Loucy (cell line): Measurements from ENCODE around the gene RHD.

ENCODE experiments used
- H2AFZ ChIP-seq: fragments of 200-600 bp; sonication (generic); 2 replicates; pipeline ENCODE4 v1.6.0; 2016; ENCODE audit warnings: antibody characterized with exemption, mild to moderate bottlenecking, low read length, moderate library complexity
- H3F3A ChIP-seq: fragments of 200-600 bp; 2 replicates; pipeline ENCODE4 v1.6.0; 2016; ENCODE audit warnings: antibody characterized with exemption, low read depth, mild to moderate bottlenecking
- H3K27me3 ChIP-seq: fragments of 200-600 bp; sonication (generic); 2 replicates; pipeline ENCODE4 v1.6.1; 2014; ENCODE audit warnings: low read length, mild to moderate bottlenecking; ENCODE audit not compliant: insufficient read depth, poor library complexity, severe bottlenecking
- H3K36me3 ChIP-seq: fragments of 200-600 bp; sonication (generic); 2 replicates; pipeline ENCODE4 v1.6.1; 2016; ENCODE audit warnings: low read length; ENCODE audit not compliant: insufficient read depth
- H3K4me1 ChIP-seq: fragments of 200-600 bp; sonication (generic); 2 replicates; pipeline ENCODE4 v1.5.1; 2014; ENCODE audit warnings: low read length, mild to moderate bottlenecking; ENCODE audit not compliant: insufficient read depth, poor library complexity, severe bottlenecking
- H3K4me2 ChIP-seq: fragments of 200-600 bp; sonication (generic); 2 replicates; pipeline ENCODE4 v1.6.0; 2014; ENCODE audit warnings: antibody characterized with exemption, low read length, low read depth, mild to moderate bottlenecking; ENCODE audit not compliant: poor library complexity, severe bottlenecking
- H3K4me3 ChIP-seq: fragments of 200-600 bp; sonication (generic); 2 replicates; pipeline ENCODE4 v1.5.1; 2014; ENCODE audit warnings: low read length, mild to moderate bottlenecking, mixed read lengths; ENCODE audit not compliant: poor library complexity, severe bottlenecking
- H3K79me2 ChIP-seq: fragments of 200-600 bp; sonication (generic); 2 replicates; pipeline ENCODE4 v1.6.1; 2014; ENCODE audit warnings: low read length; ENCODE audit not compliant: insufficient read depth
- H3K9ac ChIP-seq: fragments of 200-600 bp; sonication (generic); 2 replicates; pipeline ENCODE4 v1.6.0; 2014; ENCODE audit warnings: mild to moderate bottlenecking, low read depth, low read length, moderate library complexity; ENCODE audit not compliant: poor library complexity, severe bottlenecking
- H3K9me2 ChIP-seq: fragments of 200-600 bp; sonication (generic); replicated peaks from 2 replicates; pipeline ENCODE4 v1.6.1; 2016; ENCODE audit warnings: low read depth, low read length, mixed read lengths
- H3K9me3 ChIP-seq: fragments of 200-600 bp; sonication (generic); 2 replicates; pipeline ENCODE4 v1.6.1; 2014; ENCODE audit warnings: mild to moderate bottlenecking, antibody characterized with exemption, low read length, low read depth; ENCODE audit not compliant: insufficient read depth
- H4K20me1 ChIP-seq: fragments of 200-600 bp; sonication (generic); 2 replicates; pipeline ENCODE4 v1.6.0; 2014; ENCODE audit warnings: antibody characterized with exemption, low read length, mild to moderate bottlenecking; ENCODE audit not compliant: insufficient read depth, poor library complexity, severe bottlenecking
- CTCF ChIP-seq: fragments of 200-600 bp; sonication (generic); conservative IDR thresholded peaks from 2 replicates; pipeline ENCODE4 v1.5.1; 2014; ENCODE audit warnings: mild to moderate bottlenecking, antibody characterized with exemption, low read length
- EZH2phosphoT487 ChIP-seq: fragments of 200-600 bp; IDR thresholded peaks from 2 replicates; pipeline ENCODE4 v1.6.1; 2018; ENCODE audit warnings: antibody characterized with exemption, mild to moderate bottlenecking, moderate library complexity, borderline replicate concordance

Gene RHD

DNA sequence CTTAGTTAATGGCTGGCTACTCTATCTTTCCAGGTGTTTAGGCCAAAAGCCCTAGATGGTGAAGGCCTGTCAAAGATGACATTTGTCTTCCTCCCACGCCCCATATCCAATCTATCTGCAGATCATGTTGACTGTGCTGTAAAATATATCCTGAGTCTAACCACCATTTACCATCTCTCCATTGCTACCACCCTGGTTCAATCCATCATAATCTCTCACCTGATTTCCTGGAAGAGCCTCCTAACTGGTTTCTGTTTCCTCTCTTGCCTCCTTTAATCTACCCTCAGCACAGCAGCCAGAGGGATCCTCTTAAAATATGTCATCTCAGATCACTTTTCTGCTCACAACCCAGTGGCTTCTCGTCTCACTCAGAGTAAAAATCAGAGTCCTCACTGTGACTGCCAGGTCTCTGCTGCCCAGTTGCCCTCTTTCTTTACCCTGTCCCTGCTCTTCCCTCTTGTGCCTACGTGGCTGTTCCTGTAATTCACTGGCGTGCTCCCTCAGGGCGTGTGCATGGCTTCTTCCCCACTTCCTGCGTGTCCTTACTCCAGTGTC, 83.6 kb downstream of the RHD start:
- Histone ChIP-seq H3K9me3 (no peaks in the 10 kb centered on the region), H3K9ac (no peak overlapping the region), H3K4me3 (no peak overlapping the region), H3K9me2 (no peaks in the 10 kb centered on the region), H3K4me1 (no peaks in the 10 kb centered on the region), H3K4me2 (no peak overlapping the region), H3K27me3 (no peaks in the 10 kb centered on the region), H2AFZ (no peak overlapping the region), H4K20me1 (no peaks in the 10 kb centered on the region), H3F3A (no peaks in the 10 kb centered on the region), H3K36me3 (peaks cover 68% of the 10 kb centered on the region), H3K79me2 (0 out of 2 replicates have a peak, but pooled peaks cover 4% of the 10 kb centered on the region)
- no peak for TF ChIP-seq CTCF
- no peak for TF ChIP-seq EZH2phosphoT487

- Histone ChIP-seq H3K4me2 (no peak overlapping the region), H3K27me3 (no peaks in the 10 kb centered on the region), H4K20me1 (no peaks in the 10 kb centered on the region), H3K9me3 (no peaks in the 10 kb centered on the region), H3K36me3 (peaks cover 71% of the 10 kb centered on the region), H2AFZ (no peak overlapping the region), H3K9me2 (no peaks in the 10 kb centered on the region), H3F3A (no peaks in the 10 kb centered on the region), H3K4me3 (no peak overlapping the region), H3K79me2 (no peaks in the 10 kb centered on the region), H3K4me1 (no peaks in the 10 kb centered on the region), H3K9ac (no peak overlapping the region)
- TF ChIP-seq CTCF (no peak), EZH2phosphoT487 (no peak)
Measured at GRCh38 chr1:25356441-25356840, 84.1 kb downstream of the RHD start.

GRCh38 chr1:25356848-25357247, 84.5 kb downstream of the RHD start:
- H3K27me3 ChIP-seq: no peaks in the 10 kb centered on the region
- no peak overlapping the region for H2AFZ ChIP-seq
- no peak overlapping the region for H3K9ac ChIP-seq
- no peaks in the 10 kb centered on the region for H3K4me1 ChIP-seq
- no peak overlapping the region for H3K4me2 ChIP-seq
- H3K79me2 ChIP-seq: no peaks in the 10 kb centered on the region
- H3K36me3 ChIP-seq: peaks cover 73% of the 10 kb centered on the region
- no peaks in the 10 kb centered on the region for H4K20me1 ChIP-seq
- TF ChIP-seq EZH2phosphoT487 (no peak), CTCF (no peak)
- H3K9me3 ChIP-seq: no peaks in the 10 kb centered on the region
- H3K4me3 ChIP-seq: no peak overlapping the region
- H3K9me2 ChIP-seq: no peaks in the 10 kb centered on the region
- no peaks in the 10 kb centered on the region for H3F3A ChIP-seq
